Activated naive CD8-positive, alpha-beta T cell (primary cell): ENCODE measurements around the gene OPA3.
"Not testable (repeated sequence)": the region's sequence is repeated elsewhere in the genome, so short reads cannot be mapped to it uniquely, and the experiment has no call there.

Source experiments
- H3K27ac Mint-ChIP-seq: one replicate; pipeline ENCODE4 v1.8.0; 2021; ENCODE audit warnings: mixed read lengths
- H3K27me3 Mint-ChIP-seq: one replicate; pipeline ENCODE4 v1.8.0; 2021; ENCODE audit warnings: mixed read lengths
- H3K36me3 Mint-ChIP-seq: one replicate; pipeline ENCODE4 v1.8.0; 2021; ENCODE audit warnings: mixed read lengths
- H3K4me1 Mint-ChIP-seq: one replicate; pipeline ENCODE4 v1.8.0; 2021; ENCODE audit warnings: low read depth, mixed read lengths
- H3K4me3 Mint-ChIP-seq: one replicate; pipeline ENCODE4 v1.8.0; 2021; ENCODE audit warnings: mild to moderate bottlenecking, mixed read lengths
- H3K9me3 Mint-ChIP-seq: one replicate; pipeline ENCODE4 v1.8.0; 2021; ENCODE audit warnings: low read depth, mixed read lengths

OPA3 gene

DNA sequence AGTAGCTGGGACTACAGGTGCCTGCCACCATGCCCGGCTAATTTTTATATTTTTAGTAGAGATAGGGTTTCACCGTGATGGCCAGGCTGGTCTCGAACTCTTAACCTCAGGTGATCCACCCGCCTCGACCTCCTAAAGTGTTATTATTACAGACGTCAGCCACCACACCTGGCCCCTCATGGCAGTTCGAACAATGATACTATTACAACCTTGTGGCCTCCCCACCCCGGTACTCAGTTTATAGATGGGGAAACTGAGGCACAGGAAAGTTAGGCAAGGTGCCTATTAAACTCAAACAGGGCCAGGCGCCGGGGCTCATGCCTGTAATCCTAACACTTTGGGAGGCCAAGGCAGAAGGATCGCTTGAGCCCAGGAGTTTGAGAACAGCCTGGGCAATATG, 74.2 kb downstream of the OPA3 start:
- H3K9me3 Mint-ChIP-seq, H3K27me3 Mint-ChIP-seq, H3K36me3 Mint-ChIP-seq: not testable (repeated sequence)
- H3K27ac Mint-ChIP-seq, result peak overlapping the region; percentile 41
- peak overlapping the region; percentile 90 for H3K4me3 Mint-ChIP-seq
- peaks cover 64% of the 10 kb centered on the region for H3K4me1 Mint-ChIP-seq

DNA sequence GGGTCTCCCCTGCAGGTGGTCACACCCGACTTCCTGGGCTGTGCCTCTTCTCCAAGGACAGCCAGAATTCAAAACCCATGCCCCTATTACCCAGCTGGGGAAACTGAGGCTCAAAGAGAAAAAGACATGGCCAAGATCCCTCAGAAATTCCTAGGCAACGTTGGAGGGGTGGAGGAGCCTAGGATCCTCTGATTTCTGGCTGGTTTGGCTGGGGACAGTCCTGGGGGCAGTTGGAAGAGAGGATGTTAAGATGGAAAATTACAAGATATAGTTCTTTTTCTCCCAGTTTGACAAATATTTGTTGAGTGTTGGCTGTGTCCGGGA, 74.9 kb downstream of the OPA3 start:
- Mint-ChIP-seq H3K36me3 (peaks cover 3% of the 10 kb centered on the region), H3K9me3 (no peaks in the 10 kb centered on the region), H3K4me3 (peak overlapping the region; percentile 90), H3K27me3 (no peaks in the 10 kb centered on the region), H3K4me1 (peaks cover 62% of the 10 kb centered on the region), H3K27ac (peak overlapping the region; percentile 89)

DNA sequence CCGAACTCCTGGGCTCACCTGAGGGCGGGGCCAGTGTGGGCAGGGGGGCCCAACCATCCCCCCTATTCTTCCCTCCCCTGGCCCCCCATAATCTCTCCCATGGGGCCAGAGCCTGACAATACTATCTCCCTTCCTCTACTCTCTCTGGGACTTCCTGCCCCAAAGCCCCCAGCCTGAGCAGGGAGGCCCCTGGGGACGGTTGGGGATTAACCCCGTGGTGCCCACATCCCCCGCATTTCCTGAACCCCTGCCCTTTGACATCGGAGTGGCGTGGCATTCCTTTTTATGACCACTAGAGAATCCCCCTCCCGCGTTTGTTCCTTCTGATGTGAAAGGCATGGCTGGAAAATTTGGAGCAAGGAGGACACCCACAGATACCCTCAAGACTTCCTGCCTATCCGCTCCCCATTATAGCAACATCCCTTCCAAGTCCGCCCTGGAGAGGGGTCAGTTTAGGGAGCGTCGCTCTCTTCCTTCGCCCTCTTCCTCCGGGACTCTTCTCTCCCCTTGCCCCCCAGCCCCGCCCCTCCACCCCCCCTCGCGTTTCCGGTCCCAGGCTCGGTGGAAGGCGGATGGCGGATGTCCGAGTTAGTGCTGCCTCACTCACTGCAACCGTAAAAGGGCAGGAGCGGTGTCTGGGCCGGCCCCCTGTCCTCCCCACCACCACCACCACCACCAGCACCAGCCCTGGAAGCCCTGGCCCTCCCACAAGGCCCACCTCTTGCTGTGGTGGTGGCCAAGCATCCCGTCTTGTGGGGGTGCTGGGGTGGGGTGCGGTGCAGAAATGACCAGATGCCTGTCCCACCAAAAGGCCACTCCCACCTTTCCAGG, 75.5 kb downstream of the OPA3 start:
- Mint-ChIP-seq H3K4me1 (peaks cover 59% of the 10 kb centered on the region), H3K4me3 (peak overlapping the region; percentile 90), H3K27ac (peak overlapping the region; percentile 89), H3K36me3 (peaks cover 3% of the 10 kb centered on the region), H3K27me3 (no peaks in the 10 kb centered on the region), H3K9me3 (no peaks in the 10 kb centered on the region)

DNA sequence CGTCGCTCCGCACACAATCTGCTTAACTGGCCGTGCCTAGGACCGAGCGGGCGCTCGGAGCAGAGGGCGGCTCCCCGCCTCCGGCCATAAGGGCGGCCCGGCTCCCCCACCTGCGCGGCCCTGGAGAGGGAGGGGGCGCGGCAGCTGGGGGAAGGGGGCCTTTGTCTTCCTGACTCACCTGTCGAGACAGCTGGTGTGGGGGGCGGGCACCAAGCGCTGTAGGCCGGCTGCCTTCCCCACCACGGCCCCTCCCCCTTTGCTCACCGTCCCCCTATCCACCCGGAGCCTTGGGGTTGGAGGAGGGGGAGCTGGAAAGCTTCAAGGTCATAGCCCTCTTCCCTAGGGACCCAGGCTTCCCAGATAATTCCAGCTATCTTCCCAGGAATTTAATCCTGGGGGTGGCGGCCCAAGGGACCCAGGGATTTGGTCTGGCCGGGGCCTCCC, 76.2 kb downstream of the OPA3 start:
- H3K27me3 Mint-ChIP-seq, result no peaks in the 10 kb centered on the region
- H3K4me3 Mint-ChIP-seq, result peak overlapping the region; percentile 90
- H3K27ac Mint-ChIP-seq, result no peak overlapping the region
- H3K36me3 Mint-ChIP-seq, result peaks cover 3% of the 10 kb centered on the region
- H3K9me3 Mint-ChIP-seq, result no peaks in the 10 kb centered on the region
- H3K4me1 Mint-ChIP-seq, result peaks cover 56% of the 10 kb centered on the region

DNA sequence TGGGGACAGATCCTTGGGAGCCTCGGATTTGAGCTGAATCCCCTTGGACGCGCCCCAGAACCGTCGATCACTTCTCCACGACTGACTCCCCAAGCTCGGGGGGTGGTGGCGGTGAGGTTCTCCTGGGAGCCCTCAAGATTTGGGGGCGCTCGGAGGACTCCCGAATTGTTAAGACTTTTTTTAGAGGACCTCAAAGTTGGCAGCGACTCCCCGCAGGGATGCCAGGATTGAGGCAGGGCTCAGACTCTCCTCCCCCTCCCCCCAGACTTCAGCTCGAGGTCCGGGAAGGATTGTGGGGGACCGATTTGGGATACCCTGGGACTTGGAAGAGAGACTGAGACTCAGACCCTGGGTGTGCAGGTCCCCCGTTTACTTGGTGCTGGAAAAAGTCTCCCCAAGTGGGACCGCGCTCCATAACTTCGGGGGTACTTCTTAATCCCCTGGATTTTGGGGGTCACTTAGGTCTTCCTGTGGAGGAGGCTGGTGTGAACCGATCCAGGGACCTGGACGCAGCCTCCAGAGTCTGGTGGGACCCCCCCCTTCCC, 76.7 kb downstream of the OPA3 start:
- H3K27ac Mint-ChIP-seq, result peak overlapping the region; percentile 50
- H3K36me3 Mint-ChIP-seq, result peaks cover 3% of the 10 kb centered on the region
- H3K4me1 Mint-ChIP-seq, result peaks cover 52% of the 10 kb centered on the region
- no peaks in the 10 kb centered on the region for H3K9me3 Mint-ChIP-seq
- H3K4me3 Mint-ChIP-seq, result peak overlapping the region; percentile 90
- H3K27me3 Mint-ChIP-seq, result no peaks in the 10 kb centered on the region

DNA sequence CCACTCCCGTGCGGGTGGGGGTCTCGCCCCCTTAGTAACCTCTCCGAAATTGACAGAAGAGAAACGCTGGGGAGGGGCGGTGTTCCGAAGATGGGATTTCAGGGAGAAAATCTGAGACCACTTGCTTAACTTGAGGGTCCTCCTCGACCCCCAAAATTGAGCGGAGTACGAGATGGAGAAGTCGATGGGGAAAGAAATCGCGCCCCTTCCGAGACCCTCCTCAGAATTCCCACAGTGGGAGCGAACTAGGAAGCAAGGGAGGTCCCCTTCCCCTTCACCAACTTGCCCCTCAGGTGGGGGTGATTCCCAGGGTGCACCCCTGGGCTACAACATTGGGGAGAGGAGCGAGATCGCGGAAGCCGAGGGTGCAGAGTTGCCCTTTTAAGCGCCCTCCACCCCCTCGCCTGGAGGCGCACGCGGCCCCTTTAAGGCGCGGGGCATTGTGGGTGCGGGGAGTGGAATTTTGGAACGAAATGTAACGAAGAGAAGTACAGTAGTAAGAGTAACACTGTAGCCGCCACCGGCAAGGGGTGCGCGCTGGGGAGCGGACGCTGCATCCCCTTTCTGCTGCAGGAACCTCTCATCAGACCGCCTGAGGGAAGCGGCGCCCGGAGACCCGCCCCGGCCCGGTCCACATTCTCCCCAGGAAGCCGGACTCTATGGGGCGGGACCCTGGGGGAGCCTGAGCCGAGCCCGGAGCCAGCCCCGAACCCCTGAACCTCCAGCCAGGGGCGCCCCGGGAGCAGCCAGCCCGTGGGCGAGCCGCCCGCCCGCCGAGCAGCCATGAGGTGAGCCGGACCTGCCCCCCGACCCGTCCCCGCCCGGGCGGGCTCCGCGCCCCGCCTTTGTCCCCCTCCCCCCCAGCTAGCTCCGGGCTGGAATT, 77.4 kb downstream of the OPA3 start, which contains the start of gene VASP:
Gene VASP (plus strand): TSS at position 491 of the 883 bp plus-strand sequence. CDS start 293 bp downstream, at position 784.
- H3K4me3 Mint-ChIP-seq, result peak within 1 kb of the TSS; percentile 91
- H3K27me3 Mint-ChIP-seq, result no peaks in the 10 kb centered on the region
- no peaks in the 10 kb centered on the region for H3K9me3 Mint-ChIP-seq
- peaks cover 50% of the 10 kb centered on the region for H3K4me1 Mint-ChIP-seq
- peaks cover 3% of the 10 kb centered on the region for H3K36me3 Mint-ChIP-seq
- peak within 1 kb of the TSS; percentile 86 for H3K27ac Mint-ChIP-seq

DNA sequence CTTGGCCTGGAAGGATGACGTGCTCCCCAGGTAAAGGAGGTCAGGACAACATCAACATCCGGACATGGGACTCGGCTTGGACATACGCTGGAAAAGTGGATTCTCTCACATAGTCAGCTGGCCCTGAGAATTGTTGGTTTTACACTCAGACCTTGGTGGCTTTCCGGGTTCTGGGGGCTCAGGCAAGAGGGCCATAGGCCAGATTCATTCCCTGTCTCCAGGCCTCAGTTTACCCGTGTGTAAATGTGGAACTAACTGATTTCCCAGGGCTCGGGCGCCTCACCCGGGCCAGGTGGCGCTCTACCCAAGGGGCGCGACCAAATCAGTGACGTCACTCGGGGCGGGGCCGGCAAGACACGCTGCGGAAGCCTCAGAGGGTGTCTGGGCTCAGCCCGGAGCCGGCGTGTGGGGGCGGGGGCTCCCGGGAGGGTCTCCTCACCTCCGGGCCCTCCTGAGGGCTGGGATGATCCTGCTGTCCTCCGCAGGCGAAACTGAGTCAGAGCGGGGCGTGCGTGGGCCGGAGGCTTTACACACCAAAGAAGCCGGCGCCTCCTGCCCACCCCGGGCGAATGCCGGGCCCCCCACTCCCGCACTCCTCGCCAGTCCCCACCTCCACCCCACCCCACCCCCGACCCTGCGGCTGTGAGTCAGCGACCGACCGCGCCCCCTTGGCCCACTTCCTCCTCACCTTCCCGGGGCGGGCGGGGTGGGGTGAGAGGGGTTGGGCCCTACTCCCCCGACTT, 78.2 kb downstream of the OPA3 start:
- Mint-ChIP-seq H3K27ac (peak overlapping the region; percentile 86), H3K4me1 (peaks cover 44% of the 10 kb centered on the region), H3K4me3 (peak overlapping the region; percentile 91), H3K9me3 (no peaks in the 10 kb centered on the region), H3K27me3 (no peaks in the 10 kb centered on the region), H3K36me3 (peaks cover 3% of the 10 kb centered on the region)

DNA sequence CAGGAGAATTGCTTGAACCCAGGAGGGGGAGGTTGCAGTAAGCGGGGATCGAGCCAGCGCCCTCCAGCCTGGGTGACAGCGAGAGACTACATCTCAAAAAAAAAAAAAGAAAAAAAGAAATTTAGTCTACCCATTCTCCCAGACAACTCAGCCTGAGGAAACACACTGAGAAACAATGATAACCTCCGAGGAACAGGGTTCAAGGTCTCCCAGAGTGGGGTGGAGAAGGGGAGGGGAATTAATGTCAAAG, 78.7 kb downstream of the OPA3 start:
- Mint-ChIP-seq H3K4me1 (peaks cover 42% of the 10 kb centered on the region), H3K36me3 (peaks cover 2% of the 10 kb centered on the region), H3K9me3 (no peaks in the 10 kb centered on the region), H3K27ac (peak overlapping the region; percentile 61), H3K4me3 (peak overlapping the region; percentile 78), H3K27me3 (no peaks in the 10 kb centered on the region)

DNA sequence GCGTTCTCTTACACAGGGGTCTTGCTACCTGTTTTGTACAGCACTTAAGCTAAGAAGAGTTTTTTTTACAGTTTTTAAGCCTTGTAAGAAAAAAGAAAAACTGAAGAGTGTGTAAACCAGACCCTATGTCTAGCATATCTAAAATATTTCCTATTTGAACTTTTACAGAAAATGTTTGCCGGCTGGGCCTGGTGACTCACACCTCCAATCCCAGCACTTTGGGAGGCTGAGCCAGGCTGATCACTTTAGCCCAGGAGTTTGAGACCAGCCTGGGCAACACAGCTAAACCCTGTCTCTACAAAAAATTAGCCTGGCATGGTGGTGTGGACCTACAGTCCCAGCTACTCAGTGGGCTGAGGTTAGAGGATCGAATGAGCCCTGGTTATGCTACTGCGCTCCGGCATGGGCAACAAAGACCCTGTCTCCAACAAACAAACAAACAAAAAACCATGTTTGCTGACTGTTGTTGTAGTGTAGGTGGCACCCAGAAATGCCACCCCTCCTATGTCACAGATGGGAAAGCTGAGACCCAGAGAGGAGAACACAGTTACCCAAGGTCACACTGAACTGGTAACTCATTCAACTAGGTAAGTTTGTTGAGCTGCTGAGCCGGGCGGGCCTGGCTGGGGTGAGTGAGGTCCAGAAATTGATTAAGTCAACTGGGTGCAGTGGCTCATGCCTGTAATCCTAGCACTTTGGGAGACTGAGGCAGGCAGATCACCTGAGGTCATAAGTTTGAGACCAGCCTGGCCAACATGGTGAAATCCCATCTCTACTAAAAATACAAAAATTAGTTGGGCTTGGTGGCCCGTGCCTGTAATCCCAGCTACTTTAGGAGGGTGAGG, 79.2 kb downstream of the OPA3 start:
- Mint-ChIP-seq H3K4me3 (peak overlapping the region; percentile 78), H3K27ac (peak overlapping the region; percentile 61), H3K27me3 (no peaks in the 10 kb centered on the region), H3K9me3 (no peaks in the 10 kb centered on the region), H3K36me3 (no peaks in the 10 kb centered on the region), H3K4me1 (peaks cover 39% of the 10 kb centered on the region)

DNA sequence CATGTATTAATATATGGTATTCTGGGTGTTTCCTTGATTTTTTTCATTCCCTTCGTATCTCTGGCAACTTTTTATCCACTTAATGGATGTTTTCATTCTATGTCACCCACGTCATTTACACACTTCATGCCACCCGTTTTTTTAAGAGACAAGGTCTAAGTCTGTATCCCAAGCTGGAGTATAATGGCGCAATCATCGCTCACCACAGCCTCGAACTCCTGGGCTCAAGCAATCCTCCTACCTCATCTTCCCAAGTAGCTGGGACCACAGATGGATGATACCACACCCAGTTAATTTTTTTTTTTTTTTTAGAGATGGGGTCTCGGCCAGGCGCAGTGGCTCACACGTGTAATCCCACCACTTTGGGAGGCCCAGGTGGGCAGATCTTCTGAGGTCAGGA, 80.7 kb downstream of the OPA3 start:
- Mint-ChIP-seq H3K4me1 (peaks cover 35% of the 10 kb centered on the region), H3K27me3 (no peaks in the 10 kb centered on the region), H3K4me3 (no peak overlapping the region), H3K36me3 (no peaks in the 10 kb centered on the region), H3K27ac (no peak overlapping the region), H3K9me3 (no peaks in the 10 kb centered on the region)

DNA sequence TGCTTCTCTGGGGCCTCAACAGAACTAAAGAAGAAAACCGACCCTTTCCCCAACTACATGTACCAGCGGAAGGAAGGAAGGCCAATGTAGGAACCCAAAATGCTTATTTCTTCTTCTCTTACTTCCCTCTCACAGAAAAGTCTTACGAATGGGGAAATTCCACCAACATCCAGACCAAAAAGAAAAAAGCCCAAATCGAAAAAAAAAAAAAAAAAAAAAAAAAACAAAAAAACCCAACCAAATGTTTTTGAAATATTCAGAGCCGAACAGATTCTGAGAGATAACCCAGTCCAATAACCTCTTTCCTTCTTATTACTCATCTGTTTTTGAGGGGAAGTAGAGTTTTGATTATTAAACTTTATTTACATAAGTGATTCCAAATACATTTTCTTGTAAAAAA, 82.5 kb downstream of the OPA3 start:
- Mint-ChIP-seq H3K4me1 (peaks cover 45% of the 10 kb centered on the region), H3K4me3 (no peak overlapping the region), H3K27me3 (no peaks in the 10 kb centered on the region), H3K36me3 (no peaks in the 10 kb centered on the region), H3K27ac (no peak overlapping the region), H3K9me3 (no peaks in the 10 kb centered on the region)

DNA sequence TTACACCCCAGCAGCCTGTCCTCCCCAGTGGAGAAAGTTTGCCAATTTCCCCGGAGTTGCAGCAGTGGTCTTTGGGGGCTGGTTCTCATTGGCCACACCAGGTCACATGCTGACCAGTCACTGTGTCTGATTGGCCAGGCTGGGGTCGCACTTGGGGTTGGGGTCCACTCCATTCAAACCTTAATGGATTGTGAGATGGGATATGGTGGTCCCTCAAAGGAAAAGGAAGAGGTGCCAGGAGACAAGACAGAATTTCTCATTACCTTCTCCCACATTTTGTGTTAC, 82.9 kb downstream of the OPA3 start:
- no peaks in the 10 kb centered on the region for H3K27me3 Mint-ChIP-seq
- no peaks in the 10 kb centered on the region for H3K36me3 Mint-ChIP-seq
- H3K4me3 Mint-ChIP-seq, result no peak overlapping the region
- H3K4me1 Mint-ChIP-seq, result peaks cover 47% of the 10 kb centered on the region
- no peak overlapping the region for H3K27ac Mint-ChIP-seq
- H3K9me3 Mint-ChIP-seq, result no peaks in the 10 kb centered on the region

DNA sequence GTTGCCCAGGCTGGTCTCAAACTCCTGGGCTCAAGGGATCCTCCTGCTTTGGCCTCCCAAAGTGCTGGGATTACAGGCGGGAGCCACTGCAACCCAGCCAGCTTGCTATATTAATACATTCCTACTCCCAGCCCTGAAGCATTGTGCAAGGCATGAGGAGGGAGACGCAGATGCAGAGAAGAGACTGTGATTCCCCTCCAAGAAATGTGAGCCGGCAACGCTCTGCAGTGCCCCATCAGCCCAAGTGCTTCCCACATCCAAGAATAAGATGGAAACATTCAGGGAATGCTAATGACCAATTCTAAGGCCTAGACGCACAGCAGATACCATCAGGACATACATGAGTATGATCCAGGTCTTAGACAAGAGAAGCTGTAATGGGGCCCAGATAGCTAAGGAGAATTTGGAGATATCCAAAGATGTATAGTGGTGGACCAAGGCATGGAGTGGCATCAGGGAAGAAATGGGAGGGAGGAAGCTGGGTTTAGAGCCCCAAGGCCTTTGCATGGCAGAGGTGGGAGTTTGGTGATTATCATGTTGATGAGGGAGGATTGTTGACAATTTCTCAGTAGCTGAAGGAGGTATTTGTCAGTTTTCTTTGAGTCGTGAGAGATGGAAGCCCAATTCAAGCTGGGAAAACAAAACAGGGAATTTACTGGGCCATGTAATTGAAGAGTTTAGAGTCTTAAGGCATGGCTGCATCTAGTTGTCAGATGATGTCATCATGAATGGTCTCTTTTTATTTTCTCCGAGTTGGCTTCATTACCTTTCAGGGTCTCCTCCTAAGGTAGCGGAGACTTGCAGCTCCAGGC, 83.5 kb downstream of the OPA3 start:
- Mint-ChIP-seq H3K36me3 (no peaks in the 10 kb centered on the region), H3K4me1 (peaks cover 44% of the 10 kb centered on the region), H3K27ac (no peak overlapping the region), H3K4me3 (no peak overlapping the region), H3K27me3 (no peaks in the 10 kb centered on the region), H3K9me3 (no peaks in the 10 kb centered on the region)
